K562 (cell line): ENCODE data around the gene PCDHGA8. TPM values are rescaled to one million over a fixed set of nuclear protein-coding genes. Genes with fewer than 3 reads are reported as not detected.
A peak's percentile ranks its signal among the peaks of the same experiment; 100 is the strongest.
"Not testable (repeated sequence)": the region's sequence is repeated elsewhere in the genome, so short reads cannot be mapped to it uniquely, and the experiment has no call there.

Source experiments
- ATAC-seq: fragments of 200-7000 bp; cut with Tn5 transposase; 3 replicates; pipeline ENCODE4 v1.9.1; 2020; ENCODE audit warnings: moderate library complexity
- BruUV-seq: library from RNA; stranded (reverse); fragments of 400-500 nt; replicated peaks from 2 replicates; lab custom pipeline; 2021; lab: Mats Ljungman, UMichigan
- CTCF ChIA-PET: fragments of 300-600 bp; formaldehyde crosslinking; extraction: SDS; loops from one replicate; lab custom pipeline; 2021; ENCODE audit warnings: low intra/inter-chr PET ratio; lab: Yijun Ruan, JAX
- POLR2A ChIA-PET: fragments of 300-600, 350-650 bp; sonication (Branson Sonifier 250); formaldehyde crosslinking; extraction: SDS; loops from one replicate; lab custom pipeline; 2021; ENCODE audit warnings: antibody characterized with exemption, inconsistent platforms; lab: Yijun Ruan, JAX
- DNase-seq, 4 experiments: peaks; one replicate each; pipeline versions ENCODE4 v3.0.0 to v3.0.0-alpha.2; 2011 to 2018; ENCODE audit warnings: low spot score in 3 of 4, mixed read lengths in 3 of 4; ENCODE audit errors: extremely low read depth in 1 of 4
- FAIRE-seq: peaks from 2 replicates; lab custom pipeline; 2011; peaks lifted over from hg19 to GRCh38; lab: Jason Lieb, UNC
- H2AFZ ChIP-seq: 2 replicates; pipeline ENCODE4 v1.6.0; 2011; ENCODE audit warnings: low read depth, low read length, control low read depth, inconsistent platforms
- H3K27ac ChIP-seq: fragments of 200-600 bp; 3 replicates; pipeline ENCODE4 v1.8.0; 2011; ENCODE audit warnings: low read depth, mild to moderate bottlenecking, control low read depth, inconsistent platforms, low read length, moderate library complexity, mixed read lengths; ENCODE audit errors: extremely low read depth
- H3K27me3 ChIP-seq, 2 experiments: fragments of 300-600 bp in 1 of 2; 2 replicates in 1 of 2; 3 replicates in 1 of 2; pipeline versions ENCODE4 v1.6.0 to v1.8.0; 2011; ENCODE audit warnings: inconsistent platforms in 2 of 2, low read length in 2 of 2, mild to moderate bottlenecking in 1 of 2, mixed read lengths in 1 of 2, moderate library complexity in 1 of 2; ENCODE audit not compliant: control insufficient read depth in 2 of 2, insufficient read depth in 2 of 2
- H3K36me3 ChIP-seq: fragments of 300-600 bp; 3 replicates; pipeline ENCODE4 v1.8.0; 2011; ENCODE audit warnings: mild to moderate bottlenecking, low read length, inconsistent platforms; ENCODE audit not compliant: control insufficient read depth, insufficient read depth
- H3K4me1 ChIP-seq, 2 experiments: fragments of 200-600 bp in 1 of 2; replicated peaks in 1 of 2; 2 replicates in 1 of 2; 3 replicates in 1 of 2; pipeline versions ENCODE4 v1.5.1 to v1.8.0; 2011; ENCODE audit warnings: inconsistent platforms in 2 of 2, low read length in 2 of 2, mild to moderate bottlenecking in 1 of 2, mixed read lengths in 1 of 2, moderate library complexity in 1 of 2; ENCODE audit not compliant: control insufficient read depth in 2 of 2, insufficient read depth in 2 of 2
- H3K4me2 ChIP-seq: 2 replicates; pipeline ENCODE4 v1.6.1; 2011; ENCODE audit warnings: low read length, control low read depth, inconsistent platforms, mixed read lengths; ENCODE audit not compliant: insufficient read depth
- H3K4me3 ChIP-seq: fragments of 200-600 bp; sonication (generic), shearing (Covaris generic); 2 replicates; pipeline ENCODE4 v1.5.1; 2016; ENCODE audit warnings: control low read depth, inconsistent platforms
- H3K79me2 ChIP-seq: fragments of 200-600 bp; 3 replicates; pipeline ENCODE4 v1.8.0; 2011; ENCODE audit warnings: low read length, inconsistent platforms; ENCODE audit not compliant: control insufficient read depth, insufficient read depth
- H3K9ac ChIP-seq, 2 experiments: 2 replicates each; pipeline versions ENCODE4 v1.6.0 to v1.6.1; 2011; ENCODE audit warnings: low read depth in 2 of 2, low read length in 2 of 2, control low read depth in 1 of 2, inconsistent platforms in 1 of 2, mild to moderate bottlenecking in 1 of 2, mixed read lengths in 1 of 2; ENCODE audit not compliant: insufficient read depth in 1 of 2
- H3K9me1 ChIP-seq: one replicate; pipeline ENCODE4 v1.6.0; 2011; ENCODE audit warnings: inconsistent platforms, mild to moderate bottlenecking, low read length, moderate library complexity; ENCODE audit not compliant: control insufficient read depth, insufficient read depth
- H3K9me3 ChIP-seq: replicated peaks from 2 replicates; pipeline ENCODE4 v1.5.1; 2011; ENCODE audit warnings: low read depth, low read length, inconsistent platforms; ENCODE audit not compliant: control insufficient read depth, insufficient read depth
- H4K20me1 ChIP-seq: replicated peaks from 2 replicates; pipeline ENCODE4 v1.6.1; 2011; ENCODE audit warnings: low read length, inconsistent platforms, mixed read lengths; ENCODE audit not compliant: control insufficient read depth, insufficient read depth
- CTCF ChIP-seq, 3 experiments: IDR thresholded peaks in 2 of 3; conservative IDR thresholded peaks in 1 of 3; 2 replicates each; pipeline ENCODE4 v1.5.1; 2011 to 2012; ENCODE audit warnings: low read length in 3 of 3, mild to moderate bottlenecking in 3 of 3, control low read depth in 2 of 3, improper control_type of control experiment in 1 of 3, inconsistent platforms in 1 of 3, low read depth in 1 of 3, mixed read lengths in 1 of 3, moderate library complexity in 1 of 3; ENCODE audit not compliant: insufficient read depth in 2 of 3
- NRF1 ChIP-seq, 2 experiments: fragments of 450-650 bp; IDR thresholded peaks in 1 of 2; conservative IDR thresholded peaks in 1 of 2; 2 replicates each; pipeline ENCODE4 v1.6.1; 2014; ENCODE audit warnings: mild to moderate bottlenecking in 2 of 2
- RAD21 ChIP-seq, 2 experiments: fragments of 250-450 bp in 1 of 2; fragments of 450-650 bp in 1 of 2; sonication (Bioruptor Pico) in 1 of 2; formaldehyde crosslinking in 1 of 2; IDR thresholded peaks in 1 of 2; conservative IDR thresholded peaks in 1 of 2; 2 replicates each; pipeline versions ENCODE4 v1.4.0 to v1.8.0; 2020 to 2022; ENCODE audit warnings: mild to moderate bottlenecking in 2 of 2, moderate library complexity in 1 of 2
- whole genome bisulfite sequencing: fragments of 100-300 bp; shearing (Covaris generic); methylation state at CpG from one replicate; pipeline ENCODE4 v1.1.6; 2016; ENCODE audit warnings: low coverage, mixed read lengths; ENCODE audit not compliant: insufficient coverage; ENCODE audit errors: missing lambda C conversion rate; 5-methylcytosine and 5-hydroxymethylcytosine counted together
- in situ Hi-C: fragments of 300-500 bp; cut with MboI; formaldehyde crosslinking; loops from 4 replicates; pipeline ENCODE4 v1.15.0; 2018; ENCODE audit warnings: inconsistent platforms, mixed read lengths
- intact Hi-C: fragments of 100-400 bp; cut with micrococcal nuclease; formaldehyde crosslinking; loops from 2 replicates; pipeline ENCODE4 v1.14.2; 2022
- polyA plus RNA-seq, 8 experiments: library from polyadenylated mRNA; depleted of rRNA in 4 of 8; stranded (reverse) in 5 of 8; unstranded in 3 of 8; fragments of >200 nt; fragmentation: Nextera tagmentation in 2 of 8; fragmentation: Illumina TruSeq in 1 of 8; extraction: Ambion mirVana in 2 of 8; extraction: Trizol in 1 of 8; gene quantifications; 2 replicates each; pipeline versions ENCODE4 v1.2.1 to v1.2.3, GENCODE V29; 2011 to 2014; ENCODE audit warnings: inconsistent platforms in 1 of 8, missing spikeins in 1 of 8
- total RNA-seq, 7 experiments: library from RNA; depleted of rRNA in 6 of 7; stranded (reverse); fragments of >200 nt in 6 of 7; fragmentation: Illumina TruSeq in 2 of 7; extraction: Trizol in 2 of 7; gene quantifications; 2 replicates each; pipeline versions ENCODE4 v1.2.1 to v1.2.3, GENCODE V29; 2011 to 2021; ENCODE audit warnings: low replicate concordance in 1 of 7

The PCDHGA8 gene
- total and polyA plus RNA-seq, 9 of the 15 experiments (the other 6 are each of a cell fraction or from before 2014, with no cell fraction given), result 0.04 to 0.11 (median 0.07) TPM; not detected in 2

- peaks cover 0 to 12% of the 10 kb centered on the region in 2 experiments; a peak in 3 of 5 replicates for H3K4me1 ChIP-seq
- ATAC-seq (peak; percentile 88), DNase-seq (peak; percentile 25 to 41 (median 34))
- intact Hi-C loops, H3K9me1 ChIP-seq, H3K9me3 ChIP-seq, H4K20me1 ChIP-seq, FAIRE-seq, BruUV-seq, H3K4me2 ChIP-seq, in situ Hi-C loops, H3K4me3 ChIP-seq, H2AFZ ChIP-seq, H3K79me2 ChIP-seq, H3K9ac ChIP-seq, H3K27ac ChIP-seq, H3K36me3 ChIP-seq: not testable (repeated sequence)
- ChIA-PET POLR2A (interaction anchor here (0.5 kb wide), 1 partner anchor 232 kb away, joined by 3 read pairs; no protein-coding TSS in a partner anchor), CTCF (interaction anchor here (0.7 to 1.0 kb wide), 3 partner anchors 81 to 156 kb away, joined by 3 to 4 read pairs (median 3); partner anchors contain the start of gene PCDHGC5)
- H3K27me3 ChIP-seq, result peaks cover 3 to 29% of the 10 kb centered on the region in 2 experiments; a peak in 3 of 5 replicates
- TF ChIP-seq RAD21 (CRISPR knock-in tag; conservative IDR thresholded peaks at IDR 0.05 in 1 of 2, IDR thresholded peaks at IDR 0.05 in 1 of 2) (peak in 1 of 2 experiments; percentile 46; a peak in 2 of 4 replicates), NRF1 (conservative IDR thresholded peaks at IDR 0.05 in 1 of 2, IDR thresholded peaks at IDR 0.05 in 1 of 2) (peak; percentile 40 to 49; a peak in 2 of 4 replicates), CTCF (IDR thresholded peaks at IDR 0.05 in 2 of 3, conservative IDR thresholded peaks at IDR 0.05 in 1 of 3; ENCODE audit: insufficient read depth in 2 of 3, low read depth in 1 of 3, low read length in 3 of 3) (peak; percentile 54 to 71 (median 58))
- WGBS, result 36% methylated on average over 41 of the region's 51 CpGs
These were observed 15.5 kb downstream of the PCDHGA8 start, which contains the start of gene PCDHGB6 for GRCh38 chr5:141407790-141408505. Gene PCDHGB6, plus strand, starts transcription at chr5:141408021. Its CDS starts 182 bp downstream, at chr5:141408203.
